ENCODE results near the gene TMEM88. TPM values are rescaled to one million over a fixed set of nuclear protein-coding genes. Genes with fewer than 3 reads are reported as not detected.
A peak's percentile ranks its signal among the peaks of the same experiment; 100 is the strongest.

Gene TMEM88
- total and polyA plus RNA-seq, 2 of the 13 experiments (the other 11 are each of a cell fraction or from before 2014, with no cell fraction given), result 0.31 to 0.66 TPM

GRCh38 chr17:7853691-7854038, 1.2 kb upstream of the TMEM88 start:
- ChIA-PET POLR2A (no interaction called here), CTCF (ENCODE audit: low intra/inter-chr PET ratio, low total read pairs) (no interaction called here)
- H3K4me3 ChIP-seq (replicated peaks in 1 of 3; ENCODE audit: insufficient read depth in 1 of 3, low read depth in 2 of 3, low read length in 3 of 3), result no peak overlapping the region
- no peak for DNase-seq (ENCODE audit: low spot score)
- intact Hi-C loops (cut with micrococcal nuclease; ENCODE audit: unreplicated experiment) (no loop called here), in situ Hi-C loops (cut with HindIII; ENCODE audit: extremely low pct_ligation_motif_present, low pct_unique_long_range_greater_than_20kb) (no loop called here)
- no peak overlapping the region for H3K27ac ChIP-seq (ENCODE audit: extremely low read length, insufficient read depth, low read length)
- no peak overlapping the region for H3K4me2 ChIP-seq (ENCODE audit: low read depth, low read length)
- no peak for FAIRE-seq
- 95% methylated on average over 21 of the region's 21 CpGs for WGBS (ENCODE audit: low lambda C conversion rate)
- H3K79me2 ChIP-seq (ENCODE audit: insufficient read depth, low read length), result peaks cover 4% of the 10 kb centered on the region
- H3K9me3 ChIP-seq (ENCODE audit: low read length), result no peaks in the 10 kb centered on the region
- H2AFZ ChIP-seq (ENCODE audit: low read length), result no peak overlapping the region
- H3K36me3 ChIP-seq (replicated peaks in 1 of 2; ENCODE audit: control insufficient read depth in 1 of 2, insufficient read depth in 2 of 2, low read length in 2 of 2), result peaks cover 20 to 41% of the 10 kb centered on the region in 2 experiments
- TSS peak; percentile 13 for BruUV-seq (replicated peaks)
- peaks cover 17% of the 10 kb centered on the region for H3K4me1 ChIP-seq (ENCODE audit: insufficient read depth, low read length)
- no peak for ATAC-seq
- peak; percentile 33 for TF ChIP-seq RBM22 (optimal IDR thresholded peaks at IDR 0.05; ENCODE audit: low read length)
- TF ChIP-seq GABPB1 (CRISPR knock-in tag; IDR thresholded peaks at IDR 0.05), result no peak
- TF ChIP-seq JUN (CRISPR knock-in tag; IDR thresholded peaks at IDR 0.05), result no peak
- no peak for TF ChIP-seq DBP (CRISPR knock-in tag; IDR thresholded peaks at IDR 0.05; ENCODE audit: not compliant biosample characterization)
- no peak for TF ChIP-seq BCL6 (CRISPR knock-in tag; IDR thresholded peaks at IDR 0.05)
- TF ChIP-seq ZNF101 (CRISPR knock-in tag; IDR thresholded peaks at IDR 0.05; ENCODE audit: borderline replicate concordance, low read depth), result no peak
- no peak for TF ChIP-seq ATAD3A (CRISPR knock-in tag; IDR thresholded peaks at IDR 0.05)
- no peak for TF ChIP-seq RFX3 (CRISPR knock-in tag; IDR thresholded peaks at IDR 0.05)
- no peak for TF ChIP-seq SOX5 (CRISPR knock-in tag; IDR thresholded peaks at IDR 0.05; ENCODE audit: borderline replicate concordance)
- TF ChIP-seq RBFOX2 (IDR thresholded peaks at IDR 0.05; ENCODE audit: low read depth, low read length), result 0 out of 2 replicates have a peak, but pooled peaks have one; percentile 33
- TF ChIP-seq ZNF839 (CRISPR knock-in tag; IDR thresholded peaks at IDR 0.05; ENCODE audit: borderline replicate concordance), result no peak
- peaks cover 7% of the 10 kb centered on the region for H4K20me1 ChIP-seq (ENCODE audit: insufficient read depth, low read length)
- H3K27me3 ChIP-seq (ENCODE audit: control insufficient read depth in 1 of 2, insufficient read depth in 2 of 2, low read length in 2 of 2), result no peaks in the 10 kb centered on the region; a peak in 1 of 5 replicates
- no peak overlapping the region for H3K9ac ChIP-seq (ENCODE audit: insufficient read depth, low read depth, low read length)

Measured in HepG2 (cell line).